Activated T-cell treated with anti-CD3 and anti-CD28 coated beads for 4 hours (primary cell): ENCODE measurements around the gene RCAN3.
"Not testable (repeated sequence)": the region's sequence is repeated elsewhere in the genome, so short reads cannot be mapped to it uniquely, and the experiment has no call there.

ENCODE experiments used
- DNase-seq: peaks from one replicate; pipeline ENCODE4 v3.0.0-alpha.2; 2020

RCAN3 gene

GRCh38 chr1:24502709-24503058, at the start of gene RCAN3:
RCAN3 (plus strand) TSS chr1:24502836; CDS start chr1:24514373, 11,537 bp downstream.
- peak; percentile 69 for DNase-seq

DNA sequence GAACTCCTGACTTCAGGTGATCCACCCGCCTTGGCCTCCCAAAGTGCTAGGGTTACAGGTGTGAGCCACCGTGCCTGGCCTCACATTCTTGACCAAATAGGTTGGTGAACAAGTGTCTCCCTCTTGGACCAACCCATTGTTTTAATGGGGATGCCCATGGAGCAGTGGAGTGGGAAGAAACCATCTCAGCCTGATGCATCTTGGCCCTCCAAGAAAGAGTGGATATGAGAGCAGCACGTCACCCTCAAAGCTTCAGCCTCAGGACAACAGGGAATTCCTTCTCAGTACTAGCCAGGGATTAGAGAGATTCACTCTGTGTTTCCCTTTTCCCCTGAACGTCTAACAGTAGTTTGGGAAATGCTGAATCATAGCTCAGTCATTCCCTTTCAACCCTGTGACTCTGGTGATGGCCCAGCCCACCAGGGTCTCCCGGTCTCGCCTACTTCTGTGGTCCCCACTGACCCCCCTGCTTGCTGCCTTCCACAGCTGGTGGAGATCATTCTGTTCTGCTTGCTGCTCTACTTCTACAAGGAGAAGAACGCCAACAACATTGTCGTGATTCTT, 49.6 kb upstream of the RCAN3 start:
- DNase-seq = no peak

DNA sequence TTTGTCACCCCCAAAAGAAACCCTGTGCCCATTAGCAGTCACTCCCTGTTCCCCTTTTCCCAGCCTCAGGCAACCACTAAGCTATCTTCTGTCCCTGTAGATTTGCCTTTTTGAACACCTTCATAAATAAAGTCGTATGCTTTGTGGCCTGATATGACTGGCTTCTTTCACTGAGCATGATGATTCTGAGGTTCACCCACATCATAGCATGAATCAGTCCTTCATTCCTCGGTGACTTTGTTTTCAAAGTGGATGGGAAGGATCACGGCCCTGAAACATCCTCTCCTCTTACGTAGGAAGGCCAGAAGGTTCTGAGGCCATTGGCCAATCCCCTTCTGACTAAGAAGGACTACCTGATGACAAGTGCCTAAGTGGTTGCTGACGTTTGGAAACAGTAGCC, 48.0 kb upstream of the RCAN3 start:
- DNase-seq = no peak

GRCh38 chr1:24455272-24455671, 47.4 kb upstream of the RCAN3 start:
- no peak for DNase-seq

GRCh38 chr1:24457866-24458265, 44.8 kb upstream of the RCAN3 start:
- DNase-seq = no peak

- no peak for DNase-seq
These were observed 42.9 kb upstream of the RCAN3 start for GRCh38 chr1:24459551-24460266.

DNA sequence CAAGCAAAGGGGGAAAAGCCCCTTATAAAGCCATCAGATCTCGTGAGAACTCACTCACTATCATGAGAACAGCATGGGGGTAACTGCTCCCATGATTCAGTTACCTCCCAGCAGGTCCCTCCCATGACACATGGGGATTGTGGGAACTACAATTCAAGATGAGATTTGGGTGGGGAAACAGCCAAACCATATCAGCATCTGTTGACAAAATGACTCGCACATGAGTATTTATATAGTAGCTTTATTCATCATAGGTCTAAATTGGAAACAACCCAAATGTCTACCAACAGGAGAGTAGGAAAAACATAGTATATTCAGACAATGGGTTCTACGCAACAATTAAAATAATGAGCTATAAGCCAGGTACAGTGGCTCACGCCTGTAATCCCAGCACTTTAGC, 40.5 kb upstream of the RCAN3 start:
- not testable (repeated sequence) for DNase-seq

GRCh38 chr1:24463776-24464735, 38.6 kb upstream of the RCAN3 start:
- no peak for DNase-seq

DNA sequence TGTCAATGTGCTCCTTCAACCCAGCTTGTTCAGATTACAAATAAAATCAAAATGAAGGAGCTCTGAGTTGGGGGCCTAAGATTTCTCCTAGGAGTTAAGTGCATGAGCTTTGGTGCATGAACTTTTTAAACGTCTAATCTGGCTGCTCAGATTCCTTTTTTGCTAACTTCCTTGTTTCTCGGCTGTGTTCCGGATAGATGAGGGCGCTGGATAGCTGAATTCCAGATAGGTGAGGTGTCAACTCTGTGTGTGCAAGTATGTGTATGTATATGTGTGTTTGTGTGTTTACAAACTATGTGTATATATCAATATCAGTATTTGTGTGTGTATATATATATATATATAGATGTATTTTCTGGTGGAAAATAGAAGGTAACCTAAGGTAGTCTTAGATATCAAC, 37.5 kb upstream of the RCAN3 start:
- no peak for DNase-seq

DNA sequence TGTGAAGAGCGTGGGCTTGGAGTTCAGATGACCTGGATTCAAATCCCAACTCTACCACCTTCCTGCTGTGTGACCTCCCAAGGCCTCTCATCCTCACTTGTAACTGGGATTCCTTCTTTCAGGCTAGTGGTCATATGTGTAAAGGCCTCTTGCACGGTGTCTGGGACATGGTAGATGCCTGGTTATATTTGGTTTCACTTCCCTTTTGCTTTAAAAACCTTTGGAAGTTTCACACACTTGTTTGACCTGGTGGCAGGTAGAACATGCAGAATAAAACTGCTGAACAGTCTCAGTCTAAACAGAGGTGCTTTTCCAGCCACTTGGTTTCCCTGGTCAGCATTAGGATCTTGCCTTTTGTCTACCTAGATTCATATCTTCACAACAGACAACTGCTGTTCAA, 37.0 kb upstream of the RCAN3 start:
- no peak for DNase-seq

GRCh38 chr1:24468685-24469316, 33.8 kb upstream of the RCAN3 start:
- DNase-seq = no peak

DNA sequence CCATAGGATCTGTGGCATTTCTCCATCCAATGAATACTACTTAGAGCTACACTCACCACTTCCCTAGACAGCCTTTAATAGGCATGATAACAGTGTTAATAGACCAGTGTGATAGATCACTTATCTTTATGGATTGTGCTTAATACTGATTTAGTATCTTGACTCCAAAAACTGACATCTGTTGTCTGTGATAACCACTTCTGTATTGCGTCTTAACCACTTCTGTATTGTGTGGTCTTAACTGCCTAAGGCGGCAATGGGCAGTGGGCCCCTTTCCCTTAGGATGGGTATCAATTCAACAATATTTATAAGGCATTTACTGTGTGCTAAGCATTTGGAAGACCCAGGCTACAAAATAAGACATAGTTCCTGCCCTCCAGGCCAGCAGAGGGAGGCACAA, 32.0 kb upstream of the RCAN3 start:
- DNase-seq = no peak

DNA sequence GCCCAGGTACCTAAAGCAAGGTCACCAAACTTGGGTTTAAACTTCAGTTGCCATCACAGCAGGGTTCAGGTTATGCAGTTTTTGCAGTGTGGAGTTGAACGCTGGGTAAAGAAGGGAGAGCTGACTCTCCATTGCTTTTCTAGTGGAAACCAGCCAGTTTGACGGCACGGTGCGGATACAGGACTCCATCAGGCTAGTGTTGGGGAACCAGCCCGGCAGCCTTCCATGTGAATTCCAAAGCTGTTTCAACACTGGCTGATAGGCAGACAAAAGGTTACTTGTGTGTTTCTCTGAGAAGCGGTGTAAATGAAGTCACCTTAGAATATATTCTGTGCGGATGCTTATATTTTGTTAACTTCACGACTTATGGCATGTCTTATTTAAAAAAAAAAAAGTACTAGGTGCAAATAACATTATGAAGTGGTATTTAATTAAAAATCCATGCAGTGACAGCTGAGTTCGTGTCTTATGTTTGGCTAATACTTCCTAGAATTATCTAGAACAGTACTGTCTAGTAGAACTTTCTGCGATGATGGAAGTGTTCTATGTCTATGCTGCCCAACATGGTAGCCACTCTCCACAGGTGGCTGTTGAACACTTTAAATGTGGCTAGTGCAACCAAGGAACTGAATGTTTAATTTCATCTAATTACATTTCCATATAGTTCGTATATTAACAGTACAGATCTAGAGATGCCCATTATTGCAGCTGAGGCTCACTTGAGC, 29.9 kb upstream of the RCAN3 start:
- no peak for DNase-seq

DNA sequence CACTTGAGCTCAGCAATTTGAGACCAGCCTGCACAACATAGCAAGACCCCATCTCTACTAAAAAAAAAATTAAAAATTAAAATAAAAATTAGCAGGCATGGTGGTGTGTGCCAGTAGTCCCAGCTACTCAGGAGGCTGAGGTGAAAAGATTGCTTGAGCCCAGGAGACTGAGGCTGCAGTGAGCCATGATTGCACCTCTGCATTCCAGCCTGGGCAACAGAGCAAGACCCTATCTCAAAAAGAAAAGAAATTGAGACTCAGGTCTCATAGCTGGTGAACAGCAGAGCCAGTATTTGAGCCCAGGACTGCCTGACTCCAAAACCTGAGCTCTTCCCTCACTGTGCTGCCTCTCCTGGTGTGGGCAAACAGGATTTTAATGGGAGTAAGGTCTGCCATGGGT, 28.4 kb upstream of the RCAN3 start:
- DNase-seq = no peak

DNA sequence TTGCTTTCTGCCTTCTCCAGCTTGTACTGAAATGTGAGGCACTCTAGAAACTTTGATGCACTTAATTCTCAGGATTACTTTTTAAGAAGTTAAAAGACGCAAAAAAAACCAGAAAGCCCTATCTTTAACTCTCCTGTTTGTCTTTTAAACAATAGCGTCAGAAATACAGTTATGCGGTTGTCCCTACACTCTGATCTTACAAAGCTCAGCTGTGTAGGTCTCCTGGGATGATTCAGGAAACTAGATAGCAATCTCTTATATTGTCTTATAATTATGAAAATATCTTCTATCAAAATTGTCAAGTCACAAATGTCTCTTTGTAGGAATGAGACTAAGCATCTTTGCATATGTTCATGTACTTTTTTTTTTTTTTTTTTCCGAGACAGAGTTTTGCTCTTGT, 26.9 kb upstream of the RCAN3 start:
- no peak for DNase-seq

DNA sequence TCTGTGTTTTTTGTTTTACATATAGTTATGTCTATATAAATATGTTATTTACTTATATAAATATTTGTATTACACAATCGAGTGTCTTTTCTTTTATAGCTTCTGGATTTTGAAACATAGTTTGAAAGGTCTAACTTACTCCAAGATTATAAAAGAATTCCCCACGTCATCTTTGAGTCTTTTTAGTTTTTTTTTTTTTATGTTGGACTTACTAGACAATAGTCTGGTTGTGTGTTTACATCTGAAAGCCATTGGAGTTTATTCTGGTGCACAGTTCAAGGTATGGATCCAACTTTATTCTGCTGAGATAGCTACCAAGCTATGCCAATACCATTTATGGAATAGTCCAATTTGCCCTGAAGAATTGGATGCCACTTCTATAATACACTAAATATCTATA, 26.1 kb upstream of the RCAN3 start:
- DNase-seq = no peak

- no peak for DNase-seq
These were observed 25.3 kb upstream of the RCAN3 start for GRCh38 chr1:24477309-24477708.

DNA sequence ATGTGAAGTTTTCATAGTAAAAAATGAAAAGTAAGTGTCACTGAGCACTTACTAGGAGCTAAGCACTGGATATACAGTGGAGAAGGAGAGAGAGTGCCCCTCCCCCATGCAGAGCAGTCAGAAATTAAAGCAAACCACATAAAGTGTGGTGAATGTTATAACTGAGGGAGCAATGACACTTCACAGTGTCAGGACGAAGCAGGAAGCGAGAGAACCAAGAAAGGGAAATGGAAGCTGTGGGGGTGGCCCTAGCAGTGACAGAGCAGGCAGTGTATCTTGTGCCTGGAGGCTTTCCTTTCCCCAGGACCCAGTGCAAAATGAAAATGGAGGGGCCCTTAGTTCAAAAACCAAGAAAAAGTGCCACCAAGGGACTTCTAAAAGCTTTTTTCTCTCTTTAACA, 21.5 kb upstream of the RCAN3 start:
- peak; percentile 42 for DNase-seq

GRCh38 chr1:24481843-24482610, 20.6 kb upstream of the RCAN3 start:
- no peak for DNase-seq

- DNase-seq = no peak
These were observed 19.2 kb upstream of the RCAN3 start for GRCh38 chr1:24483441-24483840.

DNA sequence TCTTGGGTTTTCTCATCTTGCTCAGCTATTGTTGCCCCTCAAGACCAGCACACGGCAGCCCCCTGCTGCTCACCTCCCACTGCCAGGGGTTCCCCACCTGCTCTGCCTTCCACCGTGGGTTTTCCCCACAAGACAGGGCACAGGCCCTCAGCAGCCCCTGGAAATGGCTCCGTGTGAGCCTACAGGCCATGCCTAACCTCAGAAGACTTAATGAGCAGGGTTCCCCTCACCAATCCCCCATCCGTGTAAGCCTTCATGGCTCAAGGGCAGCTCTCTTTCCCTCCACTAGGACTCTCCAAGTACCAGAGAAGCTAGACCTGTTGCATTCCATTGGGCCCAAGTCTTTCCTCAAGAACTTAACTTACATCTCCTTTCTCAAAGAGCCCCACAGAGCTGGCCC, 18.4 kb upstream of the RCAN3 start:
- DNase-seq = no peak
